Loucy (cell line): ENCODE data around the gene IFT80.

Experiments used
- H2AFZ ChIP-seq: fragments of 200-600 bp; sonication (generic); 2 replicates; pipeline ENCODE4 v1.6.0; 2016; ENCODE audit warnings: antibody characterized with exemption, mild to moderate bottlenecking, low read length, moderate library complexity
- H3F3A ChIP-seq: fragments of 200-600 bp; 2 replicates; pipeline ENCODE4 v1.6.0; 2016; ENCODE audit warnings: antibody characterized with exemption, low read depth, mild to moderate bottlenecking
- H3K27me3 ChIP-seq: fragments of 200-600 bp; sonication (generic); 2 replicates; pipeline ENCODE4 v1.6.1; 2014; ENCODE audit warnings: low read length, mild to moderate bottlenecking; ENCODE audit not compliant: insufficient read depth, poor library complexity, severe bottlenecking
- H3K36me3 ChIP-seq: fragments of 200-600 bp; sonication (generic); 2 replicates; pipeline ENCODE4 v1.6.1; 2016; ENCODE audit warnings: low read length; ENCODE audit not compliant: insufficient read depth
- H3K4me1 ChIP-seq: fragments of 200-600 bp; sonication (generic); 2 replicates; pipeline ENCODE4 v1.5.1; 2014; ENCODE audit warnings: low read length, mild to moderate bottlenecking; ENCODE audit not compliant: insufficient read depth, poor library complexity, severe bottlenecking
- H3K4me2 ChIP-seq: fragments of 200-600 bp; sonication (generic); 2 replicates; pipeline ENCODE4 v1.6.0; 2014; ENCODE audit warnings: antibody characterized with exemption, low read length, low read depth, mild to moderate bottlenecking; ENCODE audit not compliant: poor library complexity, severe bottlenecking
- H3K4me3 ChIP-seq: fragments of 200-600 bp; sonication (generic); 2 replicates; pipeline ENCODE4 v1.5.1; 2014; ENCODE audit warnings: low read length, mild to moderate bottlenecking, mixed read lengths; ENCODE audit not compliant: poor library complexity, severe bottlenecking
- H3K79me2 ChIP-seq: fragments of 200-600 bp; sonication (generic); 2 replicates; pipeline ENCODE4 v1.6.1; 2014; ENCODE audit warnings: low read length; ENCODE audit not compliant: insufficient read depth
- H3K9ac ChIP-seq: fragments of 200-600 bp; sonication (generic); 2 replicates; pipeline ENCODE4 v1.6.0; 2014; ENCODE audit warnings: mild to moderate bottlenecking, low read depth, low read length, moderate library complexity; ENCODE audit not compliant: poor library complexity, severe bottlenecking
- H3K9me2 ChIP-seq: fragments of 200-600 bp; sonication (generic); replicated peaks from 2 replicates; pipeline ENCODE4 v1.6.1; 2016; ENCODE audit warnings: low read depth, low read length, mixed read lengths
- H3K9me3 ChIP-seq: fragments of 200-600 bp; sonication (generic); 2 replicates; pipeline ENCODE4 v1.6.1; 2014; ENCODE audit warnings: mild to moderate bottlenecking, antibody characterized with exemption, low read length, low read depth; ENCODE audit not compliant: insufficient read depth
- H4K20me1 ChIP-seq: fragments of 200-600 bp; sonication (generic); 2 replicates; pipeline ENCODE4 v1.6.0; 2014; ENCODE audit warnings: antibody characterized with exemption, low read length, mild to moderate bottlenecking; ENCODE audit not compliant: insufficient read depth, poor library complexity, severe bottlenecking
- EZH2phosphoT487 ChIP-seq: fragments of 200-600 bp; IDR thresholded peaks from 2 replicates; pipeline ENCODE4 v1.6.1; 2018; ENCODE audit warnings: antibody characterized with exemption, mild to moderate bottlenecking, moderate library complexity, borderline replicate concordance
- TF ChIP-seq, protein P1 (sequence below): fragments of 200-600 bp; sonication (generic); conservative IDR thresholded peaks from 2 replicates; pipeline ENCODE4 v1.5.1; 2014; ENCODE audit warnings: mild to moderate bottlenecking, antibody characterized with exemption, low read length

The IFT80 gene

DNA sequence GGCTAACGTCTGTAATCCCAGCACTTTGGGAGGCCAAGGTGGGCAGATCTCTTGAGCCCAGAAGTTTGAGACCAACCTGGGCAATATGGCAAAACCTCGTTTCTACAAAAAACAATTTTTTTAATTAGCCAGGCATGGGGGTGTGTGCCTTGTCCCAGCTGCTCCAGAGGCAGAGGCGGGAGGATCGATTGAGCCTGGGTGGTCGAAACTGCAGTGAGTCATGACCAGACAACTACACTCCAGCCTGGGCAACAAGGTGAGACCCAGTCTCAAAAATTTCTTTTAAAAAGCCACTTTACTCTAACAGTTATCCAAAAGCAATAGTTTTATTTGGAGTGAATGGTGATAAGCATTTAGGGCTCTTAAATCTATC lies 38.0 kb upstream of the IFT80 start:
- Histone ChIP-seq H3K36me3 (peaks cover 39% of the 10 kb centered on the region; the same call in 1 of the 2 replicates), H3K4me1 (peaks cover 3% of the 10 kb centered on the region), H3K27me3 (no peaks in the 10 kb centered on the region), H3K9me3 (no peaks in the 10 kb centered on the region), H3K79me2 (no peaks in the 10 kb centered on the region), H3F3A (no peaks in the 10 kb centered on the region), H3K9me2 (no peaks in the 10 kb centered on the region), H4K20me1 (no peaks in the 10 kb centered on the region), H2AFZ (no peak overlapping the region), H3K4me3 (no peak overlapping the region), H3K9ac (no peak overlapping the region), H3K4me2 (no peak overlapping the region)
- TF ChIP-seq, protein P1, sequence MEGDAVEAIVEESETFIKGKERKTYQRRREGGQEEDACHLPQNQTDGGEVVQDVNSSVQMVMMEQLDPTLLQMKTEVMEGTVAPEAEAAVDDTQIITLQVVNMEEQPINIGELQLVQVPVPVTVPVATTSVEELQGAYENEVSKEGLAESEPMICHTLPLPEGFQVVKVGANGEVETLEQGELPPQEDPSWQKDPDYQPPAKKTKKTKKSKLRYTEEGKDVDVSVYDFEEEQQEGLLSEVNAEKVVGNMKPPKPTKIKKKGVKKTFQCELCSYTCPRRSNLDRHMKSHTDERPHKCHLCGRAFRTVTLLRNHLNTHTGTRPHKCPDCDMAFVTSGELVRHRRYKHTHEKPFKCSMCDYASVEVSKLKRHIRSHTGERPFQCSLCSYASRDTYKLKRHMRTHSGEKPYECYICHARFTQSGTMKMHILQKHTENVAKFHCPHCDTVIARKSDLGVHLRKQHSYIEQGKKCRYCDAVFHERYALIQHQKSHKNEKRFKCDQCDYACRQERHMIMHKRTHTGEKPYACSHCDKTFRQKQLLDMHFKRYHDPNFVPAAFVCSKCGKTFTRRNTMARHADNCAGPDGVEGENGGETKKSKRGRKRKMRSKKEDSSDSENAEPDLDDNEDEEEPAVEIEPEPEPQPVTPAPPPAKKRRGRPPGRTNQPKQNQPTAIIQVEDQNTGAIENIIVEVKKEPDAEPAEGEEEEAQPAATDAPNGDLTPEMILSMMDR, result no peak
- TF ChIP-seq EZH2phosphoT487, result no peak

DNA sequence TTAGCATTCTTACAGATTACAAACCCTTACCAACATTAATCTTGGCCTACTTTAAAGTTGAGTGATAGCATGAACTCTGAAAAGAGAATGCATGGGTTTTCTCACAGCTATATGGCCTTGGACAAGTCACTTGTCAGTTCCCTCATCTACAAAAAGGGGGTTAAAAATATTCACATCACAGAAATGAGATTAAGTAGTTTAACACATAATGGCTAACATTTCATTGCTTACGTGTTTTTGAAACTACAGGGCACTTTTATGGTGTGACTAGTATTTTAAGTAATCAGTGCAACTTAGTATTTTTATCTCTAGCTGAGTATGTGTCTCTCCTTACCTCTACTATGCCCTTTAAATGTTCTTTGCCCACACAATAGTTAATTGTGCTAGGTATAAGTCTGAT lies 36.7 kb upstream of the IFT80 start:
- Histone ChIP-seq H3K9ac (no peak overlapping the region), H3K36me3 (peaks cover 52% of the 10 kb centered on the region), H3K9me2 (no peaks in the 10 kb centered on the region), H4K20me1 (no peaks in the 10 kb centered on the region), H3F3A (no peaks in the 10 kb centered on the region), H2AFZ (no peak overlapping the region), H3K4me3 (no peak overlapping the region), H3K9me3 (no peaks in the 10 kb centered on the region), H3K4me2 (no peak overlapping the region), H3K4me1 (no peaks in the 10 kb centered on the region), H3K27me3 (no peaks in the 10 kb centered on the region), H3K79me2 (no peaks in the 10 kb centered on the region)
- TF ChIP-seq, protein P1, result no peak
- TF ChIP-seq EZH2phosphoT487, result no peak

DNA sequence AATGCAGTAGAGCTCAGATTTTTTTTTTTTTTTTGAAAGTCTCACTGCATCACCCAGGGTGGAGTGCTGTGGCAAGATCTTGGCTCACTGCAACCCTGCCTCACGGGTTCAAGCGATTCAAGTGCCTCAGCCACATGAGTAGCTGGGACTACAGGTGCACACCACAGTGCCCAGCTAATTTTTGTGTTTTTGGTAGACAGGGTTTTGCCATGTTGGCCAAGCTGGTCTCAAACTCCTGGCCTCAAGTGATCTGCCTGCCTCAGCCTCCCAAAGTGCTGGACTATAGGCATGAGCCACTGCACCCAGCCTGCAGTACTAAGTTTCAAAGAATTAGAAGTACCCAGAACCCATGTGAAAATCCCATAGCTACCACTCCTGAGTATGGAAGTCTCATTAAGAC lies 36.1 kb upstream of the IFT80 start:
- Histone ChIP-seq H3K4me3 (no peak overlapping the region), H3F3A (no peaks in the 10 kb centered on the region), H3K9ac (no peak overlapping the region), H3K9me2 (no peaks in the 10 kb centered on the region), H3K4me1 (no peaks in the 10 kb centered on the region), H3K4me2 (no peak overlapping the region), H3K36me3 (peaks cover 58% of the 10 kb centered on the region), H3K79me2 (no peaks in the 10 kb centered on the region), H3K27me3 (no peaks in the 10 kb centered on the region), H2AFZ (no peak overlapping the region), H3K9me3 (no peaks in the 10 kb centered on the region), H4K20me1 (no peaks in the 10 kb centered on the region)
- TF ChIP-seq, protein P1, result no peak
- TF ChIP-seq EZH2phosphoT487, result no peak
